Measurements from ENCODE around the gene CEP135.

The CEP135 gene

GRCh38 chr4:56080384-56080783, 131.6 kb downstream of the CEP135 start:
- DNase-seq, result no peak

- DNase-seq, result no peak
Observed at GRCh38 chr4:56082829-56083228, 134.1 kb downstream of the CEP135 start.
